DMS153 treated with DMSO at 0.1 percent for 48 hours (cell line): ENCODE measurements around the gene LZIC.

ENCODE experiments used
- DNase-seq: peaks from one replicate; lab custom pipeline; 2025; ENCODE audit not compliant: unreplicated experiment; lab: John Stamatoyannopoulos, UW

LZIC gene

GRCh38 chr1:9910423-9911178 is 32.6 kb downstream of the LZIC start:
- DNase-seq, result peak; percentile 99

GRCh38 chr1:9910076-9910422 is 33.1 kb downstream of the LZIC start, which contains the start of gene CTNNBIP1:
TSS of gene CTNNBIP1 (minus strand) at chr1:9910269. CDS start at chr1:9872064, 38,205 bp downstream.
- peak; percentile 97 for DNase-seq

GRCh38 chr1:9909234-9910046 is 33.8 kb downstream of the LZIC start:
- no peak for DNase-seq

- DNase-seq, result no peak
Measured at GRCh38 chr1:9908871-9909233, 34.3 kb downstream of the LZIC start.

GRCh38 chr1:9907441-9907840 is 35.8 kb downstream of the LZIC start:
- DNase-seq, result no peak

GRCh38 chr1:9906466-9906865 is 36.7 kb downstream of the LZIC start:
- DNase-seq, result no peak

- no peak for DNase-seq
Measured at GRCh38 chr1:9905010-9905409, 38.2 kb downstream of the LZIC start.

GRCh38 chr1:9904596-9904995 is 38.6 kb downstream of the LZIC start:
- DNase-seq, result no peak

- no peak for DNase-seq
Measured at GRCh38 chr1:9903801-9904527, 39.2 kb downstream of the LZIC start.

GRCh38 chr1:9902060-9902452 is 41.1 kb downstream of the LZIC start:
- DNase-seq, result no peak

GRCh38 chr1:9901148-9902059 is 41.8 kb downstream of the LZIC start:
- no peak for DNase-seq

- peak; percentile 96 for DNase-seq
Measured at GRCh38 chr1:9900142-9901043, 42.8 kb downstream of the LZIC start.

- no peak for DNase-seq
Measured at GRCh38 chr1:9894115-9894514, 49.1 kb downstream of the LZIC start.

- no peak for DNase-seq
Measured at GRCh38 chr1:9892563-9893528, 50.3 kb downstream of the LZIC start.

GRCh38 chr1:9891207-9891606 is 52.0 kb downstream of the LZIC start:
- no peak for DNase-seq

GRCh38 chr1:9890224-9890731 is 52.9 kb downstream of the LZIC start:
- no peak for DNase-seq

GRCh38 chr1:9889411-9889810 is 53.8 kb downstream of the LZIC start:
- no peak for DNase-seq

- DNase-seq, result no peak
Measured at GRCh38 chr1:9888886-9889285, 54.3 kb downstream of the LZIC start.
